GM12878 (cell line): ENCODE data around the gene TTLL11. TPM values are rescaled to one million over a fixed set of nuclear protein-coding genes. Genes with fewer than 3 reads are reported as not detected.

Experiments used
- ATAC-seq: fragments of 200-7000 bp; cut with Tn5 transposase; 3 replicates; pipeline ENCODE4 v1.9.1; 2020; ENCODE audit warnings: mild to moderate bottlenecking, moderate library complexity
- BruUV-seq: library from RNA; stranded (reverse); fragments of 400-500 nt; replicated peaks from 2 replicates; lab custom pipeline; 2021; lab: Mats Ljungman, UMichigan
- CTCF ChIA-PET: fragments of 300-600 bp; sonication (Branson Sonifier 250); formaldehyde crosslinking; extraction: SDS; loops from one replicate; lab custom pipeline; 2021; ENCODE audit warnings: inconsistent platforms; lab: Yijun Ruan, JAX
- POLR2A ChIA-PET: fragments of 350-600 bp; formaldehyde crosslinking; extraction: SDS; loops from one replicate; lab custom pipeline; 2021; ENCODE audit warnings: inconsistent platforms; lab: Charles Lee
- RAD21 ChIA-PET: fragments of 300-600 bp; sonication (Branson Sonifier 250); formaldehyde crosslinking; loops from one replicate; lab custom pipeline; 2023; ENCODE audit warnings: antibody characterized with exemption; ENCODE audit not compliant: unreplicated experiment; lab: Charles Lee
- SMC1A ChIA-PET: fragments of 300-600 bp; sonication (Branson Sonifier 250); formaldehyde crosslinking; loops from one replicate; lab custom pipeline; 2023; ENCODE audit not compliant: unreplicated experiment, uncharacterized antibody; lab: Charles Lee
- DNase-seq: peaks from one replicate; pipeline ENCODE4 v3.0.0-alpha.2; 2011; ENCODE audit warnings: low read depth, low spot score
- FAIRE-seq: peaks from 3 replicates; lab custom pipeline; 2011; peaks lifted over from hg19 to GRCh38; lab: Jason Lieb, UNC
- H2AFZ ChIP-seq: 2 replicates; pipeline ENCODE4 v1.6.0; 2011; ENCODE audit warnings: low read depth, low read length, control low read depth; ENCODE audit not compliant: control insufficient read depth
- H3K27ac ChIP-seq: 2 replicates; pipeline ENCODE4 v1.5.1; 2011; ENCODE audit warnings: control low read depth; ENCODE audit not compliant: control insufficient read depth, insufficient read depth
- H3K27me3 ChIP-seq, 2 experiments: replicated peaks in 1 of 2; 2 replicates each; pipeline versions ENCODE4 v1.6.0 to v1.6.1; 2011; ENCODE audit warnings: low read length in 1 of 2; ENCODE audit not compliant: control insufficient read depth in 2 of 2, insufficient read depth in 2 of 2
- H3K36me3 ChIP-seq, 2 experiments: 2 replicates each; pipeline ENCODE4 v1.5.1; 2011; ENCODE audit warnings: low read length in 1 of 2; ENCODE audit not compliant: control insufficient read depth in 2 of 2, insufficient read depth in 2 of 2
- H3K4me1 ChIP-seq: 2 replicates; pipeline ENCODE4 v1.6.1; 2011; ENCODE audit warnings: mild to moderate bottlenecking, low read length, moderate library complexity, mixed read lengths; ENCODE audit not compliant: control insufficient read depth, insufficient read depth
- H3K4me2 ChIP-seq: 2 replicates; pipeline ENCODE4 v1.6.0; 2011; ENCODE audit warnings: control low read depth; ENCODE audit not compliant: control insufficient read depth, insufficient read depth
- H3K4me3 ChIP-seq: fragments of 200-600 bp; sonication (generic); 2 replicates; pipeline ENCODE4 v1.5.1; 2016
- H3K79me2 ChIP-seq: 2 replicates; pipeline ENCODE4 v1.6.0; 2011; ENCODE audit warnings: low read length; ENCODE audit not compliant: control insufficient read depth, insufficient read depth
- H3K9ac ChIP-seq: 2 replicates; pipeline ENCODE4 v1.8.0; 2011; ENCODE audit warnings: low read length, control low read depth, mixed read lengths; ENCODE audit not compliant: control insufficient read depth, insufficient read depth
- H3K9me3 ChIP-seq: replicated peaks from 3 replicates; pipeline ENCODE4 v1.5.1; 2011; ENCODE audit warnings: mild to moderate bottlenecking, low read length; ENCODE audit not compliant: control insufficient read depth, insufficient read depth
- H4K20me1 ChIP-seq: 2 replicates; pipeline ENCODE4 v1.6.0; 2011; ENCODE audit not compliant: control insufficient read depth, insufficient read depth
- CBX5 ChIP-seq: sonication (generic); IDR thresholded peaks from 2 replicates; pipeline ENCODE4 v1.6.1; 2016; ENCODE audit warnings: low read depth, moderate library complexity, mild to moderate bottlenecking, inconsistent platforms
- CHD2 ChIP-seq: IDR thresholded peaks from 2 replicates; pipeline ENCODE4 v1.6.1; 2011; ENCODE audit warnings: low read depth, low read length, improper control_type of control experiment, borderline replicate concordance
- FOS ChIP-seq: IDR thresholded peaks from 3 replicates; pipeline ENCODE4 v1.6.1; 2011; ENCODE audit warnings: borderline replicate concordance; ENCODE audit not compliant: insufficient read length; ENCODE audit errors: extremely low read depth
- IKZF1 ChIP-seq: fragments of 450-650 bp; conservative IDR thresholded peaks from 2 replicates; pipeline ENCODE4 v1.6.1; 2017; ENCODE audit warnings: antibody characterized with exemption, mild to moderate bottlenecking
- PAX5 ChIP-seq: IDR thresholded peaks from 2 replicates; pipeline ENCODE4 v1.6.1; 2011; ENCODE audit warnings: low read depth, low read length, borderline replicate concordance
- POLR2AphosphoS2 ChIP-seq: IDR thresholded peaks from 2 replicates; pipeline ENCODE4 v1.6.1; 2011; ENCODE audit warnings: low read depth, mild to moderate bottlenecking, low read length, improper control_type of control experiment, moderate library complexity
- SMARCA5 ChIP-seq: fragments of 450-650 bp; IDR thresholded peaks from 2 replicates; pipeline ENCODE4 v1.6.1; 2017; ENCODE audit warnings: mild to moderate bottlenecking
- WGBS: methylation state at CpG from one replicate; pipeline ENCODE4 v1.1.6; 2016; ENCODE audit warnings: low lambda C conversion rate; ENCODE audit not compliant: insufficient replicate concordance, insufficient coverage; ENCODE audit errors: missing lambda C conversion rate; 5-methylcytosine and 5-hydroxymethylcytosine counted together
- in situ Hi-C: fragments of 300-500 bp; cut with MboI; formaldehyde crosslinking; loops from 9 replicates; pipeline ENCODE4 v1.14.3; 2018; ENCODE audit warnings: mixed read lengths
- intact Hi-C: fragments of 100-400 bp; cut with micrococcal nuclease; formaldehyde crosslinking; loops from one replicate; pipeline ENCODE4 v1.14.2; 2022; ENCODE audit not compliant: unreplicated experiment
- polyA plus RNA-seq, 11 experiments: library from polyadenylated mRNA; depleted of rRNA in 4 of 11; unstranded in 6 of 11; stranded (reverse) in 5 of 11; fragments of >200 nt; fragmentation: Nextera tagmentation in 4 of 11; fragmentation: Illumina TruSeq in 1 of 11; extraction: Ambion mirVana in 4 of 11; extraction: Trizol in 1 of 11; gene quantifications; 1 replicate in 1 of 11; 2 replicates in 10 of 11; pipeline versions ENCODE4 v1.2.1 to v1.2.3, GENCODE V29; 2011 to 2016; ENCODE audit warnings: inconsistent platforms in 2 of 11, missing spikeins in 2 of 11, low read depth in 1 of 11
- total RNA-seq, 4 experiments: library from RNA; depleted of rRNA in 3 of 4; stranded (reverse); fragments of >200 nt in 3 of 4; fragmentation: Illumina TruSeq in 1 of 4; extraction: Trizol in 1 of 4; gene quantifications; 2 replicates each; pipeline versions ENCODE4 v1.2.1 to v1.2.3, GENCODE V29; 2013 to 2021
- TF ChIP-seq, protein P1 (sequence below): fragments of 450-650 bp; IDR thresholded peaks from 2 replicates; pipeline ENCODE4 v1.6.1; 2017; ENCODE audit warnings: borderline replicate concordance
- TF ChIP-seq, protein P2 (sequence below): fragments of 450-650 bp; IDR thresholded peaks from 2 replicates; pipeline ENCODE4 v1.6.1; 2017; ENCODE audit warnings: mild to moderate bottlenecking, low read depth, inconsistent platforms; ENCODE audit not compliant: poor library complexity, severe bottlenecking

TTLL11 gene
- total and polyA plus RNA-seq, 10 of the 15 experiments (the other 5 are each of a cell fraction or from before 2014, with no cell fraction given), result 1.2 to 3.7 (median 2.9) TPM

DNA sequence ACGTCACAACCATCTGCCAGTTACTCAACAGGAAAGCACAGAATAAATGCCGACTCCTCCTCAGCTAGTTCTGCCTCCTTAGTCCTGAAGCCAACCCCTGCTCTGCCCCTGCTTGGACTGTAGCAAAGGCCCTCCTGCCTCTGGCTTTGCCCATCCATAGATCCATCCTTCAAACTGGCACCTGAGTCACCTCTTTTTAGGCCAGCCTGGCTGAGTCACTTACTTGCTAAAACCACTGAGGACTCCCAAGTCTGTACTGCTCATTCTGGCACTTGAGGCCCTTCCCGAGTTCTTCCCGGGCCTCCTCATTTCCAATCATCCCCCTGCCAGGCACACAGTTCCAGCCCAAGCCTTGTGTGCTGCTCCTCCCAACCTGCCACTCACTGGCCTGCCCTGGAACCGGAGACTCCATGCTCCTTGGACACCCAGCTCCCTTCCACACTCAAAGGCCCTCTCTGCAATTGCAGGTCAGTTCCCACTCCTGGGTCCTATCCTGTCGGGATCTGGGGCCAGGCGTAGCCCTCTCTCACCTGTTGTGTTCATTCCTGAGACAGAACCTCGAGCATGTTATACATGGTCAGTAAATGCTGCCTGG lies 221.6 kb downstream of the TTLL11 start:
- no peak for FAIRE-seq
- no peak overlapping the region for H3K4me2 ChIP-seq
- intact Hi-C loops, result no loop called here
- ChIA-PET POLR2A (no interaction called here), CTCF (no interaction called here), SMC1A (no interaction called here), RAD21 (no interaction called here)
- no peak overlapping the region for H3K27ac ChIP-seq
- H2AFZ ChIP-seq, result no peak overlapping the region
- no peaks in the 10 kb centered on the region for H3K9me3 ChIP-seq
- no peaks in the 10 kb centered on the region for H4K20me1 ChIP-seq
- H3K4me3 ChIP-seq, result no peak overlapping the region
- no peaks in the 10 kb centered on the region for H3K79me2 ChIP-seq
- no peak for DNase-seq
- H3K27me3 ChIP-seq, result no peaks in the 10 kb centered on the region; a peak in 2 of 4 replicates
- no peaks in the 10 kb centered on the region for H3K4me1 ChIP-seq
- no peak overlapping the region for H3K9ac ChIP-seq
- no peak for ATAC-seq
- H3K36me3 ChIP-seq, result no peaks in the 10 kb centered on the region
- BruUV-seq, result no TSS peak
- no peak for TF ChIP-seq CBX5
- no peak for TF ChIP-seq FOS
- TF ChIP-seq, protein P1, sequence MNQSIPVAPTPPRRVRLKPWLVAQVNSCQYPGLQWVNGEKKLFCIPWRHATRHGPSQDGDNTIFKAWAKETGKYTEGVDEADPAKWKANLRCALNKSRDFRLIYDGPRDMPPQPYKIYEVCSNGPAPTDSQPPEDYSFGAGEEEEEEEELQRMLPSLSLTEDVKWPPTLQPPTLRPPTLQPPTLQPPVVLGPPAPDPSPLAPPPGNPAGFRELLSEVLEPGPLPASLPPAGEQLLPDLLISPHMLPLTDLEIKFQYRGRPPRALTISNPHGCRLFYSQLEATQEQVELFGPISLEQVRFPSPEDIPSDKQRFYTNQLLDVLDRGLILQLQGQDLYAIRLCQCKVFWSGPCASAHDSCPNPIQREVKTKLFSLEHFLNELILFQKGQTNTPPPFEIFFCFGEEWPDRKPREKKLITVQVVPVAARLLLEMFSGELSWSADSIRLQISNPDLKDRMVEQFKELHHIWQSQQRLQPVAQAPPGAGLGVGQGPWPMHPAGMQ, result no peak
- TF ChIP-seq CHD2, result no peak
- no peak for TF ChIP-seq POLR2AphosphoS2
- TF ChIP-seq SMARCA5, result no peak
- TF ChIP-seq, protein P2, sequence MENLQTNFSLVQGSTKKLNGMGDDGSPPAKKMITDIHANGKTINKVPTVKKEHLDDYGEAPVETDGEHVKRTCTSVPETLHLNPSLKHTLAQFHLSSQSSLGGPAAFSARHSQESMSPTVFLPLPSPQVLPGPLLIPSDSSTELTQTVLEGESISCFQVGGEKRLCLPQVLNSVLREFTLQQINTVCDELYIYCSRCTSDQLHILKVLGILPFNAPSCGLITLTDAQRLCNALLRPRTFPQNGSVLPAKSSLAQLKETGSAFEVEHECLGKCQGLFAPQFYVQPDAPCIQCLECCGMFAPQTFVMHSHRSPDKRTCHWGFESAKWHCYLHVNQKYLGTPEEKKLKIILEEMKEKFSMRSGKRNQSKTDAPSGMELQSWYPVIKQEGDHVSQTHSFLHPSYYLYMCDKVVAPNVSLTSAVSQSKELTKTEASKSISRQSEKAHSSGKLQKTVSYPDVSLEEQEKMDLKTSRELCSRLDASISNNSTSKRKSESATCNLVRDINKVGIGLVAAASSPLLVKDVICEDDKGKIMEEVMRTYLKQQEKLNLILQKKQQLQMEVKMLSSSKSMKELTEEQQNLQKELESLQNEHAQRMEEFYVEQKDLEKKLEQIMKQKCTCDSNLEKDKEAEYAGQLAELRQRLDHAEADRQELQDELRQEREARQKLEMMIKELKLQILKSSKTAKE, result no peak
- no peak for TF ChIP-seq IKZF1
- TF ChIP-seq PAX5, result no peak
- in situ Hi-C loops, result no loop called here
- 36% methylated on average over 8 of the region's 8 CpGs for WGBS
